SKM-1 treated with dmso at 0.1 percent for 144 hours (cell line): ENCODE results near the gene ACTN4.
A peak's percentile ranks its signal among the peaks of the same experiment; 100 is the strongest.

ENCODE experiments used
- DNase-seq: peaks from one replicate; lab custom pipeline; 2025; ENCODE audit not compliant: unreplicated experiment; lab: John Stamatoyannopoulos, UW

Gene ACTN4

DNA sequence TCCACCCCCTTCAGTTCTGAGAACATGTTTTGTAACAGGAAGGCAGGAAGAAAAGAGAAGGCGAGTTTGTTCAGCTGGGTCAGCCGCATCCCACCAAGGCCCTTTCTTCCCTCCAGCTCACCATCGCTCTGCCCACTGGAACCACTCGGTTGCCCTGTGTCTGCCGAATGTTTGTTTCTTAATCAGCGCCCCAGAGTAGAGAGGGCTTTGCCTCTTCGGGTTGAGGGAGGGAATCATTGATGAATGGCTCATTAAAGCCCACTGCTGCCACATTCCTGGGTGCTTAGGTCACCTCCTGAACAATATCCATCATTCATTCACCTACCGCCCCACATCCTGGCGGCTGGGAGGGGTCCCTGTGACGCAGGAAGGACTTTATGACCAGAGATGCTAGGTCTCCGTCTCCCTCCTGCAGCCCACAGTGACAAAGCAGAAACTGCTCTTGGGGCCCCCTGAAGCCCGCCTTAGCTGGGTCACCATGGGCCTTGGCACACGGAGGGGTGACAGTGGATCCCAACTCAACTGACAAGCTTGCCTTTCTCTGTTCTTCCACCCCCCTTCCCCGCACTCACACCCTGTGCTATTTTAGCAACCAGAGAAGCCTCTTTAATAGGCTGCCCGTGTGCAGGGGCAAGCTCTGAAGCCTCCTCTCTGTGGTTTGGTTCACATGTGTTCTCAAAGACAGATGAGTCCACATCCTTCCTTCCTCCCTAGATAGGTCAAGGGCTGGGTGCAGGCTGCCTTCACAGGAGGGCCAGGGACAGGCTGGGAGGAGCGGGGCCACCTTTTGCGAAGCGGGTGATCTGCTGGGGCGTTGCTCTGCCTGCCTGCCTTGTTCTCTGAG, 46.2 kb downstream of the ACTN4 start:
- peak; percentile 73 for DNase-seq

DNA sequence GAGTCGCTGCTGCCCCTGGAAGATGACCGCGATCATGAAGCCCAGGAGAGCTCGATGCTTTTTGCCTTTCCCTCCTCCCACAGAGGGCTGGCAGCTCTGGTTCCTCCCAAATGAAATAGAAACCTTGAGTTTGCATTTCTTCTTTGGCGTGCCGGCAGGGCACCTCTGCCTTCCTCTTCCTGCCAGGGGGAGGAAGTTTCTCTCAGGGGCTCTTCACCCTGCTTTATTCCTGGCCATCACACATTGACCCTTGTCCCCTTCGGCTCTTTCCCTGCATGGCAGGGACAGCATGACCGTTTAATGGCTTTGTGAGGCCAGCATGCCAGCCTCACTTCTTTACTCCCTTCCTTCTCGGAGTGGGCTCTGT, 47.9 kb downstream of the ACTN4 start:
- no peak for DNase-seq

DNA sequence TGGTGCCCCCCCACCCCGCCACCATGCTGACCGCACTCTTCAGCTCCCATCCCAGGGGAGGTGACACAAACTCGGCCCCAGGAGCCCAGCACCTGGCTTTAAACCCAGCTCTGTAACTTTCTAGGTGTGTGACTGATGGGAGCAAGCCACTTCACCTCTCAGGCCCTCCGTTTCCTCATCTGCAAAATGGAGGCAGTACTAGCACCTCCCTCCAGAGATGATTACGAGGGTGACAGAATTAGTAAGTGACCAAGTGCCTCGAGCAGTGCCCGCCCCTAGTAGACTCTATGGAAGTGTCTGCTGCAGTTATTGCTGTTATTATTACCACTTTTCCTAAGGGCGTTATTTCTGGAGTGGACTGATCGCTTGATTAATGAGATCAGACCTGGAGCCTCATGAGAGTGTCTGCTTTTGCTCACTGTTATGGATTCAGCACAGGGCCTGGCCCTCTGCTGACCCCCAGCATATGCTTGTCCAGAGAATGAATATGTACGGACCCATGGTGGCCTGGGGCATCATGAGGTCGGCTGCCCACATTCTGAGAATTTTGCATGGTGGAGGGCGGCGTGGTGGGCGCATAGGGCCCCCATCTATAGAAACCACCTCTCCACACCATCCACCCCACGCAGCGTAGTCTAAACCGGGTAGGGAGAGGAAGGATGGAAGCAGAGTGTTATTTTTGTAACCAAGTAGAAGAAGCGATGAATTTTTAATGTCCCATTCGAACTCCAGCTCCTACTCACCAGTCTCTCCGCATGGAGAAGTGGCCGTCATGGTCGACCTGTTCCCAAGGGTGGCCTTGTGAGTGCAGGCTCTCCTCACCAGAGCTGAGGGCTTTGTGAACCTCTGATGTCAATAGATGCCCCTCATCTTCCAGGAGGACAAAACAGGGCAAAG, 48.6 kb downstream of the ACTN4 start:
- DNase-seq: no peak

DNA sequence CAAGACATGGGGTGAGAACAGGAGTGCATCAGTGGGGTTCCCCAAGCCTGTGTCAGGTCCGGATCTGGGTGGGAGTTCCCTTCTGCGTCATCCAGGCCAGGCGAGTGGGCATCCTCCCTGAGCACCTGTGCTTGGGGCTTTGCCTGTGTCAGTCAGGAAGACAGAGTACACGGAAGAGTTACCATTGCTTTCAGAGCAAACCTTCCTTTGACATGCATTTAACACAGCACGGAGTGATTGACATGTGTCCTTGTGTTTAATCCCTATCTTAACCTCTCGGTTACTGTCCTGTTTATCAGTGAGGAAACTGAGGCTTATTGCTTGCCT, 49.2 kb downstream of the ACTN4 start:
- no peak for DNase-seq

DNA sequence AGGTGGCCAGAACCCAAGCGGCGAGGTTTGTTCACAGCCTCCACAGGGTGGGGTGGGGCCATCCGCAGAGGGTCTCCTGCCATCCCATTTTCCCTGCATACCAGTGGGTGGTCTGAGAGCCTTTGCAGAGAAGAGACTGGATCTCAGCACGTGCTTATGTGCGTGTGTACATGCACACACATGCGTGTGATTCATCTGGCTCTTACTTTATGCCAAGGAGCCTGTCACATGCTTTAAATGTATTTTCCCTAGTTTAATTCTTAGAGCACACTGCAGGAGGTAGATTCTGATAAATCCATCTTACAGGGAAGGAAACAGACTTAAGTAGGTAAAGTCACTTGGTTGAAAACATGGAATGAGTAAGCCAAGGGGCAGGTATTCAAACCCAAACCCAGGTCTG, 49.7 kb downstream of the ACTN4 start:
- no peak for DNase-seq

DNA sequence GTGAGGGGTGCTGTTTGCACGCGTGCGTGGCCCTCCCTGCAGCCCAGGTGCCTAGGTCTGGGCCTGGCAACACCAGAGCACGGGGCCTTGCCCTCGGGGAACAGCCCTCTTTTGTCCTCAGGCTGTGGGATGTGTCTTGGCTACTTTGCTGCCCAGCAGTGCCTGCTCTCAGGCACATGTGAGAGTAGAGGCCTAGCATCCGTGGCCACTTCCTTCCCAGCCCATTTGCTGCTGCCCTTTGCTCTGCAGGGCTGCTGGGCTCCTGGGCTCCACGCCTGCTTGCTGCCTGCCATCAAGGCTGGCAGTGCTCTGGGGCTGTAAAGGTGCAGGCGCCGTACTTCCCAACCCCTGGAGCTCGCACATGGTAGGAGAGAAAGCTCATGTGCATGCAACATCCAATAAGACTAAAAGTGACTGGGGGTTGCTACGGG, 50.2 kb downstream of the ACTN4 start:
- no peak for DNase-seq

DNA sequence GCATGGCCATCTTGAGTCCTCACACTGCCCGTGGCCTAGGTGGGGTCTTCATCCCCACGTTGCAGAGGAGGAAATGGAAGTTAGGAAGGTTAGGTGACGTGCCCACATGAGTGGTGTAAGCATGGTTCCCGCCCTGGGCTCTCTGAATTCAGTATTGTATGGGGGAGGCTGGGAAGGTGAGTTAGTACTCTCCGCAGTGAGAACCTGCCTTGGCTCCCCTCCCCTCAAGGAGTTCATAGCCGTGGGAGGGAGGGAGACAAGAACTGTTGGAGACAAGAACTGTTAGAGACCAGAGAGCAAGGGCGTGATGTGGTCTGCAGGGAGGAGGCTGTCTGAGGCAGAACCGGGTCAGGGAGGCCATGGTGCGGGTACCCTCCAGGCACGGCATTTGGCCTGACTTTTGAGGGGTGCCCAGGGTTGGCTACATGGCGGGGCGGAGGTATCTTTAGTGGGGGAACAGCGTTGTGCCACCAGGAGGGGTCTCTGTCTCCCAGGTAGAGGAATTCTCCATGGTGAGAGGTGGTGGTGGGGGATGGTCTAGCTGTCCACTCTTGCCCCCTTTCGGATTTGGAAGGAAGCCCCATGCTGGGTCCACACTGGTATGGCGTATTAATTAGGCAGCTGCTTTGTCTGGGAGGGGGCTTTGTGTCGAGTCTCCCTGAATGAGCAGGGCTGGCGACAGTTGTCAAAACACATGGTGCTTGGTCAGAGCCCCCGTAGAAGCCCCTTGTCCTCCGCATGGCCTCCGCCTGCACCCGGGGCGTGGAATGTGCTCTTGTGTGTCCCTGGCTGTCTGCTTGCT, 51.0 kb downstream of the ACTN4 start:
- DNase-seq: no peak

DNA sequence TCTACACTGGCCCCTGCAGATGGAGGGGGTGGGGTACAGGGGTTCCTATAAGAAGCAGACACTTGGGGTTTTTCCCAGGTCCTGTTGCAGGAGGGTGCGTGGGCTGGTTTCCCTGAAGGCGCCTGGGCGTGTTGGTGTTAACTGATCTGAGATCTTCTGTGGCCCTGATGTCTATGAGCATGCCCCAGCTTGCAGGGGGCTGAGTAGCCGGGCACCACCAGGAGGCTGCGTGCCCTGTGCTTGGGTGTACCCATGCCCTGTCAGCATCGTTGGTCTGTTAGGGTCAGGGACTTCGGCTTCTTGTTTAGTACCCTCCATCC, 51.5 kb downstream of the ACTN4 start:
- no peak for DNase-seq

DNA sequence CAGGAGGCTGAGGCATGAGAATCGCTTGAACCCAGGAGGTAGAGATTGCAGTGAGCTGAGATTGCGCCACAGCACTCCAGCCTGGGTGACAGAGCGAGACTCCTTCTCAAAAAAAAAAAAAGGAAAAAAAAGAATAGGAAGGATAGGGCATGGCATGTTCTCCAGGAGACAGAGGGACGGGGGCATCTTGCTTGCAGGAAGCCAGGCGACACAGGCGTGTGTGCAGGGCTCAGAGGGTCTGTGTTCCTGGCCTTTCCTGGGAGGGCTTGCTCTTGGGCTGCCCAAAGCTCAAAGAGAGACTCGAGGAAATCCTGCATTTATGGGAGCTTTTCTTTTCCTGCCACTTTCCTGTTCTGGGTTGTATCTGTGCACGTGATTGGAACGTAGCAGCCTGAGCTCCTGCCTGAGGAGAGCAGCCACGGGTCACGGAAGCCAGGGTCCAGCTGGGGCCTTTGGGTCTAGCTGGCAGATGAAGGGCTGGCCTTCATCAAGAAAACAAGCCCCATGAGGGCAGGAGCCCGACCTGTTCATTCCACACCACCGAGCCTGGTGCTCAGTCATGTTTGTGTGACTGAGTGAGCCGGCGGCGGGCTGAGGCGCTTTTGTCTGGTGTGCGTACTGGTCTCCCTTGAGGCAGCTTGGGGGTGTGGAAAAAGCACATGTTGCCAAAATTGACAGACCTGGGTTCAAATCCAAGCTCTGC, 52.3 kb downstream of the ACTN4 start:
- DNase-seq: no peak

DNA sequence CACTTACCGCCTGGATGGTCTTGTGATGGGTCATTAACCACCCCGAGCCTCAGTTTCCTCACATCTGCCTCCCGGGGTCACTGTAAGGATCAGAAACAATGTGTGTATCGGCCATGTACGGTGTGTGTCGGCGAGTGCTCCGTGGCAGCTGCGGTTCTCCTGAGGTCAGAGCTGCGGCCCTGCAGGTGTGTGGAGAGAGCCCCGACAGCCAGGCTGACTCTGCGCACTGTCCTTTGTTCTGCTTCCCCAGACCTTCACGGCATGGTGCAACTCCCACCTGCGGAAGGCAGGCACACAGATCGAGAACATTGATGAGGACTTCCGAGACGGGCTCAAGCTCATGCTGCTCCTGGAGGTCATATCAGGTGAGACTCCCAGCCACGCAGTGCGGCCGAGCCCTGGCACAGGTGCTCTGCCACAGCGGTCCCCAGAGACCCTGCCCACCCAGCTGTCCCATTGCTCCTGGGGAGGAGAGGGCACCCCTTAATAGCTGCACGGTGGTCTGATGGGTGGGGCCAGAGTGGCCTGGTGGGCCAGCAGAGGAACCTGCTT, 53.0 kb downstream of the ACTN4 start:
- no peak for DNase-seq

DNA sequence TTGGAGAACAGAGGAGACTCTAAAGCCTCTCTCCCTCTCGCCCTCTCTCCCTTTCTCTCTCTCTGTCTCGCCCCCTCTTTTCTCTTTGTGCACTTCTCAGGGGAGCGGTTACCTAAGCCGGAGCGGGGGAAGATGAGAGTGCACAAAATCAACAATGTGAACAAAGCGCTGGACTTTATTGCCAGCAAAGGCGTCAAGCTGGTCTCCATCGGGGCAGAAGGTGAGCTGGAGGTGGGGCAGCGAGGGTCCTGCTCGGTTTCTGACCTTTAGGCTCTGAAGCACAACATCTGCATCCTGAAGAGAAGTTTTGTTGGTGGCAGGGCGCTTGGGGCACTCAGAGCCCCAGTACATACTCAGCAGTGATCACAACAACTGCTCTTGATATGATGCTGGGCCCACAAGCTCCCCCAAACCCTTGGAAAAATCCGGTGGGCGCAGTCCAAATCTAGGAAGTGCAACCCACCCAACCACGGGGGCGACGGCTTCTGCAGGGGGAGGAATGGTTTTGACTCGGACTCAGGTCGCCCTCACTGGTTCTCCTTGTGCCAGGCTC, 53.5 kb downstream of the ACTN4 start:
- no peak for DNase-seq

DNA sequence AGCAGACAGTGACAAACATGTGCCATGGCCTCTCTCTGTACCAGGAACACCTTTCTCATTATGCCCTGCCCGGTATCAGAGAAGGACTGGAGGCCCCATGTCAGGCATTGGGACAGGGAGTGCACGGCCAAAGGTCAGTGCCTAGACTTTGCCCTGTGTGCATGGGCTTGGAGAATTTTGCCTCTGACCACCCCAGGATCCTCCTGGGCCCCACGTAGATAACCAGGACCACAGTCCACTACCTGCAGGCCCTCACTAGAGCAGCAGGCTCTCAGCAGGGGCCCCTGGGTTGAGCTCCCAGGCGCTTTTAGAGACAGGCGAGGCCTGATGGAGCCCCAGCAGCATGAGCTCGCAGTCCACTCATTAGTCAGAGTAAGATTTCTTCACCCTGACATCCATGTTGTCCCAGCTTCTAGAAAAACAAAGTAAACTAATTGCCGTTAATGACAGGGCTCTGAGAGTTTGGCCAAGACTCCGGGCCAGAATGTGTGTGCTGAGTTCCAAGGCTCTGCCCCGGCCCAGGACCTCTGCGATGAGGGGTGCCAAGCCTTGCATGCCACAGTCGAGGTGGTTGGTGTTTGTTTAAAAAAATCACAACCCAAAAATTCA, 54.1 kb downstream of the ACTN4 start:
- no peak for DNase-seq

DNA sequence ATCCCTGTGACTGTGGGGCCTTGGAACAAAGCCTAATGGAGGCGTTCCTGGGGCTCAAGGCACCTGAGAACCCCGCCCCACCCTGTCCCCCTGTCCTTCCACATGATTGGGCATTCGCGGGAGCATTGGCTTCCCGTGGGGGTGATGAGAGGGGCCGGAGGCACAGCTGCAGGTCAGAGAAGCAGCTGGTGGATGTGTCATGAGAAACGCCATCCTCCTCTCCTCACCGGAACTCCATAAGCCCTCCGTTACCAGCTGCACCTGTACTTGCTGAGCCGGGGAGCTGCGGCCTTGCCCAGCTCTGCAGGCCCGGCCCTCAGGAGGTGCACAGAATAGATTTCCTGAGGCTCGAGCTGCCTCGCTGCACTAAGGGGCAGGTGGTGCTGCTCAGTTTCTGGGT, 54.8 kb downstream of the ACTN4 start:
- DNase-seq: no peak

DNA sequence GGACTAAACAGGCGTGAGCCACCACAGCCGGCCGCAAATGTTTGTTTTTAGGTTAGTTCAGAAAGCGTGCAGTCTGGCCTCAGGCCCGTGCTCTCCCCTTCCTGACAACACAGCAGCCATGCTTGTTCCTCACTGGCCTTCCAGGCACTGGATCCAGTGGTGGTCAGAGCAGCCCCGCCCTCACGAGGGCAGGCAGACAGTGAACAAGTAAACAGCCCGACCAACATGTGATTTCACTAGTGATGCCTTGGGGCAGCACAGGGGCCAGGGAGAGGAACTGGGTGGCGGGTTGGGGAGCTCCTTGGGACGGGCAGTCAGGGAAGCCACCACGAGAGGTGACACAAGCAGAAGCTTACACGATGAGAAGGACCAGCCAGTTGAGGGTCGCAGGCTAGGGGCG, 56.1 kb downstream of the ACTN4 start:
- DNase-seq: no peak

DNA sequence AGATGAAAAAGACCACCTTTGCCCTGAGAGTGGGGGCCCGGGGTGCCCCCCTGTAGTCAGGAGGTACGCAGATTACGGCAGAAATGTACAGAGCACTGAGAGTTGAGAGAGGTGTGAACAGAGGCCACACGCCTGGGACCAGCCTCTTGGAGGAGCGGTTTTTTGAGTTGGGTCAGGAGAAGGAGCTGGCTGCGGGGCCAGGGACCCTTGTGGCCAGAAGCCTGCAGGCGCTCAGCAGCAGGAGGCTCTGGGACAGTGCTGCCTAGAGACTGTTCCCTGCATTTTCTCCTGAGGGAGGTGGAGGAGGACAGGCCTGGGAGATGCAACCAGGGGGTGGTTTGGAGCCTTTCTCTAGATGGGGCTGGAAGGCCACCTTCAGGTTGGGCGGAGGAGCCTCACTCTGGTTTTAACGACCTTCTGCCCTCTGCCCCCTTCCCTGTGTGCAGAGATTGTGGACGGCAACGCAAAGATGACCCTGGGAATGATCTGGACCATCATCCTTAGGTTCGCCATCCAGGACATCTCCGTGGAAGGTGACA, 57.1 kb downstream of the ACTN4 start:
- no peak for DNase-seq

DNA sequence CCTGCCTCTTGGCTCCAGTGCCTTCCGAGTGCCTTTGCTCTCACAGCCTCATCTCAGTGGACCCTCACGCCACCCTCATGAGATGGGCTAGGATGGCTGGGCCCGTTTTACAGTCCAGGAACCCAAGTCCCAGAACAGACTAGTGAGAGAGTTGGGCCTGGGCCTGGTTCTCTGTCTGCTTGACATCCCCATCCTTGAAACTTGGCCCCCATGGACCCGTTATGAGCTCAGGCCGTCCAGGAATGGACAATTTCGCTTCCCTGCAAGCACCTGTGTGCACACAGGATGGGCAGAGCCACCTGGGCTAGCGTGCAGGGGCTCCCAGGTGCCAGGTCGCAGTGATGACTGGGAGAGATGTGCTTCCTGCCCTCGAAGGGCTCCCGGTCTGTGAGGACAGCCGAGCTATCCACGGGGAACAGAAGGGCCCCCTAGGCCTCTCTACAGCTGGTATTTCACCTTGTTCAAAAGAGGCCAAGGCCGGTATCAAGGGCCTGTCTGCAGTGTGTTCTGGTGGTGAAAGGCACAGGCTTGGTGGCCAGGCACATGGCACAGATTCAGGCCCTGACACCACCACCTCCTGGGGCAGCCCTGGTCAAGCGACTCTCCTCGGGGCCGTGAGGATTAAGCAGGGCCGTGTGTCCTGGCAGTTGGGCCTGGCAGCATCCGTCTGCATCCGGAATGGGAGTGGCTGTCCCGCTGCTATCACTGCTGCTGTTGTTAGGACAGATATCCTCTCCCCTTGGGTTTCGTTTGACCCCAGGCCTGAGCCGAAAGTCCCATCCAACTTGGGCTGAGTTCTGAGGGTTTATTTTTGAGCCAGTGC, 58.0 kb downstream of the ACTN4 start:
- no peak for DNase-seq

DNA sequence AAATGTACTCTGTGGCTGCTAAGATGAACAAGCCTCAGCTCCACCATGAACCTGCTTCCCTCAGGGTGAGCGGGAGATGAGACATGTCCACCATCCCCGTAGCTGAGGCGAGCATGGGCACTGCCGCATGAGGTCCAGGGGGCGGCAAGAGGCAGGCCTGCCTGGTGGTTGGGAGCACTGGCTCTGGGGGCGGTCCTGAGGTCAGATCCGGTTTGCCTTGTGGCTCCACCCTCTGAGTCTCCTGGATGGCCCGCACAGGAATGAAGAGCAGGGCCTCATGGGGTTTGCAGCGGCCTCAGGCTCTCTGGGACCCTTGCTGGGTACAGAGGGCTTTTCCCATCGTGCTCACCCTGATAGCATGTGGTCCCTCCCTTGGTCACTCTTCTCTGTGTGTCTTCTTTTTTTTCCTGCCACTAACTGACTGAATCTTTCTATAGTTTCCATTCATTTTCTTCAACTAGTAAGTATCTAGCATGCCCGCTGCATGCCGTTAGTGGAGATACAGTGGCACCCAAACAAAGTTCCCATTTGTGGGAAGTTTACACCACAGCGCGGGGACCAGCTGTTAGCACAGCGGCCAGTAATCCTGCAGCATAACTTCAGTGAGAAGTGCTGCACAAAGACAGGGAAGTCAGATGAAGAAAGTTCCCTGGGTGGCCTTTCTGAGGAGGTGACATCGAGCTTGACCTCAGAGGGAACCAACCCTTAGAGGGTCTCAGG, 59.5 kb downstream of the ACTN4 start:
- no peak for DNase-seq

DNA sequence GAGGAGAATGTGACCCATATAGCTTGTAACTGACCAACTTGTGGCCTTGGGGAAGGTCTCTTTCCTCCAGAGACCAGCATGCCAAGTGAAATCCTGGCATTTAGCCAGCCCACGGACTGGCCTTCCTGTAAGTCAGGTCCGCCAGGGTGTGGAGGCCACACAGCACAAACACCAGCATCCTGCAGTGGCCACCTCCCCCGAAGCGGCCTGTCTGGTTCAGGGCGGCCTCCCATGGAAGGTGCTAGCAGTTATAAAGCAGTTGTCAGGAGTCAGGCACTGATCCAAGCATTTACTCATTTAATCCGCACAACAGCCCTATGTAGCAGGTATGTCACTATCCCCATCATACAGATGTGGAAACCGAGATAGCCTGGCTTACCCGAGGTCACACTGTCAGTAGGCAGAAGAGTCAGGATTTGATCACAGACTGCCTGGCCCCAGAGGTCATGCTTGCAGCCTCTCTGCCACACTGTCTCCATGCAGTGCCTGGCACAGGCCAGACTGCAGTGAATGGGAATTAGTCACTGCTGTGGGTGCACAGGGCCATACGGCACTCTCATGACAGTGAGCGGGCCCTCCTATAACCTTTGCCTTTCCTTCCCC, 60.2 kb downstream of the ACTN4 start:
- no peak for DNase-seq
